ENCODE results near the gene CARMIL1.

DNA sequence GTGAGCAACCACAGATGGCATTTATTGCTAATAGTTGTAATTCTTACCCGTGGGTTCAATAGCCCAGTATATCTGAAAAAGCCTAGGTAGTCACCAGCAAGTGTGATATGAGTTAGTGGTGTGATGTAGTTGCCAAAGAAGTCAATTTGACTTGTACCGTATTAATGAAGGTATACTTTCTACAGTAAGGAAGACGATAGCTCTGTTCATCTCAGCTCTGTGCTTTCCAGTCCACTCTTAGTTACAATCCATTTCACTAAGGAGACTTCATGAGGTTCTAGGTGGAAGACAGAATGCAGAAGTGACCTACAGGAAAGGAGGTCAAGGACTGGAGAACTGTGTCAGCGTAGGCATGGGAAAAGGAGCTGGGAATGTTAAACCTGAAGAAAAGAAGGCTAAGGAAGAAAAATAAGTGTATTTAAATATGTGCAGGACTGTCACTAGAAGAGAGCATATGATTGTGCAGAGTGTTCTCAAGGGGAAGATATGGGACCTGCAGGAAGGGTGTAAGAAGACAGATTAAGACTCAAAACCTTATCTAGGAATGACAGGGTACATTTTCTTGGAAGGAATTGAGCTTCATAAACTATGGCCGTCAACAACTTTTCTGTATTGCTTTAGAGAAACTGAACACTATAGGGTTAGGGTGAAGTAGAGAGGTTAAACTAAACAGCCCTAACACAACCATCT, 255.9 kb downstream of the CARMIL1 start:
- TF ChIP-seq, protein P1, sequence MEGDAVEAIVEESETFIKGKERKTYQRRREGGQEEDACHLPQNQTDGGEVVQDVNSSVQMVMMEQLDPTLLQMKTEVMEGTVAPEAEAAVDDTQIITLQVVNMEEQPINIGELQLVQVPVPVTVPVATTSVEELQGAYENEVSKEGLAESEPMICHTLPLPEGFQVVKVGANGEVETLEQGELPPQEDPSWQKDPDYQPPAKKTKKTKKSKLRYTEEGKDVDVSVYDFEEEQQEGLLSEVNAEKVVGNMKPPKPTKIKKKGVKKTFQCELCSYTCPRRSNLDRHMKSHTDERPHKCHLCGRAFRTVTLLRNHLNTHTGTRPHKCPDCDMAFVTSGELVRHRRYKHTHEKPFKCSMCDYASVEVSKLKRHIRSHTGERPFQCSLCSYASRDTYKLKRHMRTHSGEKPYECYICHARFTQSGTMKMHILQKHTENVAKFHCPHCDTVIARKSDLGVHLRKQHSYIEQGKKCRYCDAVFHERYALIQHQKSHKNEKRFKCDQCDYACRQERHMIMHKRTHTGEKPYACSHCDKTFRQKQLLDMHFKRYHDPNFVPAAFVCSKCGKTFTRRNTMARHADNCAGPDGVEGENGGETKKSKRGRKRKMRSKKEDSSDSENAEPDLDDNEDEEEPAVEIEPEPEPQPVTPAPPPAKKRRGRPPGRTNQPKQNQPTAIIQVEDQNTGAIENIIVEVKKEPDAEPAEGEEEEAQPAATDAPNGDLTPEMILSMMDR (IDR thresholded peaks at IDR 0.05): no peak
- no peak for TF ChIP-seq POLR2A (IDR thresholded peaks at IDR 0.05)
